NT2/D1 (cell line): ENCODE measurements around the gene SRSF7.

Experiments
- YY1 ChIP-seq: IDR thresholded peaks from 2 replicates; pipeline ENCODE4 v1.6.1; 2011; ENCODE audit not compliant: insufficient read length, insufficient read depth
- ZNF274 ChIP-seq: IDR thresholded peaks from 2 replicates; pipeline ENCODE4 v1.6.1; 2011; ENCODE audit warnings: mild to moderate bottlenecking, low read depth, low read length

- TF ChIP-seq ZNF274 = no peak
- TF ChIP-seq YY1 = no peak
These were observed 24.1 kb upstream of the SRSF7 start for GRCh38 chr2:38775097-38775920.
